Heart left ventricle (tissue), 16 donors: Measurements from ENCODE around the gene TSPAN33. TPM values are rescaled to one million over a fixed set of nuclear protein-coding genes. Genes with fewer than 3 reads are reported as not detected.

Experiments
- ATAC-seq, 4 donors: fragments of 200-7000 bp; cut with Tn5 transposase; one replicate each; pipeline ENCODE4 v1.9.1; 2020 to 2022; ENCODE audit warnings: moderate library complexity in 4 of 4, mild to moderate bottlenecking in 3 of 4, moderate number of reproducible peaks in 1 of 4
- DNase-seq, 5 donors: peaks; one replicate each; pipeline ENCODE4 v3.0.0-alpha.2; 2020
- H3K27ac ChIP-seq, 12 donors: fragments of 200-600 bp; sonication (generic) in 4 of 12; one replicate each; pipeline versions ENCODE4 v1.5.0 to v1.8.0; 2016 to 2022; ENCODE audit warnings: mild to moderate bottlenecking in 2 of 12
- H3K27me3 ChIP-seq, 9 donors: fragments of 200-600 bp; sonication (generic) in 2 of 9; one replicate each; pipeline versions ENCODE4 v1.5.1 to v1.8.0; 2016 to 2022; ENCODE audit warnings: mild to moderate bottlenecking in 3 of 9
- H3K36me3 ChIP-seq, 9 donors: fragments of 200-600 bp; sonication (generic) in 2 of 9; one replicate each; pipeline versions ENCODE4 v1.5.0 to v1.8.0; 2018 to 2022; ENCODE audit warnings: mild to moderate bottlenecking in 2 of 9
- H3K4me1 ChIP-seq, 12 donors: fragments of 200-600 bp; sonication (generic) in 4 of 12; one replicate each; pipeline versions ENCODE4 v1.5.0 to v1.8.0; 2016 to 2022; ENCODE audit warnings: mild to moderate bottlenecking in 3 of 12
- H3K4me3 ChIP-seq, 12 donors: fragments of 200-600 bp; sonication (generic) in 4 of 12; one replicate each; pipeline versions ENCODE4 v1.5.0 to v1.8.0; 2017 to 2022; ENCODE audit warnings: mild to moderate bottlenecking in 9 of 12, moderate library complexity in 4 of 12
- H3K9me3 ChIP-seq, 12 donors: fragments of 200-600 bp; sonication (generic) in 4 of 12; one replicate each; pipeline versions ENCODE4 v1.5.0 to v1.8.0; 2016 to 2022; ENCODE audit warnings: mild to moderate bottlenecking in 1 of 12
- CTCF ChIP-seq, 12 donors: fragments of 200-600 bp; sonication (generic) in 4 of 12; IDR thresholded peaks; one replicate each; pipeline versions ENCODE4 v1.5.0 to v1.8.0; 2018 to 2022; ENCODE audit warnings: antibody characterized with exemption in 12 of 12, mild to moderate bottlenecking in 5 of 12
- POLR2A ChIP-seq, 2 donors: fragments of 450-650 bp; IDR thresholded peaks; one replicate each; pipeline ENCODE4 v1.6.1; 2017; ENCODE audit warnings: antibody characterized with exemption in 2 of 2, mild to moderate bottlenecking in 2 of 2, moderate library complexity in 2 of 2
- WGBS, 4 donors: extraction: QIAGEN DNeasy Blood & Tissue Kit in 2 of 4; methylation state at CpG; one replicate each; pipeline versions ENCODE4 v1.1.5 to v1.1.7; 2013 to 2018; 5-methylcytosine and 5-hydroxymethylcytosine counted together
- intact Hi-C, 10 donors: fragments of 100-400 bp; cut with DNase I; formaldehyde crosslinking; loops; one replicate each; pipeline versions ENCODE4 v1.11.1 to v1.14.2; 2022
- polyA plus RNA-seq, 2 donors: library from polyadenylated mRNA; stranded (reverse); fragments of 200-250 nt; gene quantifications; one replicate each; pipeline ENCODE4 v1.2.3, GENCODE V29; 2013
- total RNA-seq, 9 donors: library from RNA; depleted of rRNA in 2 of 9; stranded (reverse); fragments of >200 nt in 2 of 9; fragmentation: NEBNext Ultra II Directional in 3 of 9; extraction: Animal tissue kit (Norgen Biotek cat#: 25700) in 3 of 9; gene quantifications; one replicate each; pipeline versions ENCODE4 v1.1.0 to v1.2.4, GENCODE V29; 2016 to 2023
- donor health status: ischemic (EF 13 %, LVEDD 7.1; RV severe dilation, severe dysfunction).
- donor health status: healthy with polysubstance abuse.
- donor health status: DM: no; HTN: yes; CAD: no.
- donor health status: DM: no; HTN: no; CAD: no.
- donor health status: ischemic (EF 25% LVEDD 6.9; RV normal size, moderate dysfunction).
- donor health status: ischemic (EF 25% LVEDD 5.7; RV mildly dilated, moderate dysfunction).
- donor health status: healthy.
- donor health status: DM: yes; HTN: yes; CAD: no.
- donor health status: ischemic (EF 35%, LVEDD 5.7; RV mildly dilated, moderate dysfunction).
- donor health status: nonischemic (EF 11% LVEDD 7.7; RV severe dilation, severe dysfunction).
- donor health status: DM: yes; HTN: yes; CAD: no.
- donor health status: PGD.
- donor health status: ischemic (EF 29% LVEDD 5.4; RV normal size, mild dysfunction).
- donor health status: nonischemic (EF 23%, LVEDD 6.1; RV moderate dilation, normal function).

Gene TSPAN33
- total and polyA plus RNA-seq, 11 donors: 3.0 to 21.5 (median 8.8) TPM

DNA sequence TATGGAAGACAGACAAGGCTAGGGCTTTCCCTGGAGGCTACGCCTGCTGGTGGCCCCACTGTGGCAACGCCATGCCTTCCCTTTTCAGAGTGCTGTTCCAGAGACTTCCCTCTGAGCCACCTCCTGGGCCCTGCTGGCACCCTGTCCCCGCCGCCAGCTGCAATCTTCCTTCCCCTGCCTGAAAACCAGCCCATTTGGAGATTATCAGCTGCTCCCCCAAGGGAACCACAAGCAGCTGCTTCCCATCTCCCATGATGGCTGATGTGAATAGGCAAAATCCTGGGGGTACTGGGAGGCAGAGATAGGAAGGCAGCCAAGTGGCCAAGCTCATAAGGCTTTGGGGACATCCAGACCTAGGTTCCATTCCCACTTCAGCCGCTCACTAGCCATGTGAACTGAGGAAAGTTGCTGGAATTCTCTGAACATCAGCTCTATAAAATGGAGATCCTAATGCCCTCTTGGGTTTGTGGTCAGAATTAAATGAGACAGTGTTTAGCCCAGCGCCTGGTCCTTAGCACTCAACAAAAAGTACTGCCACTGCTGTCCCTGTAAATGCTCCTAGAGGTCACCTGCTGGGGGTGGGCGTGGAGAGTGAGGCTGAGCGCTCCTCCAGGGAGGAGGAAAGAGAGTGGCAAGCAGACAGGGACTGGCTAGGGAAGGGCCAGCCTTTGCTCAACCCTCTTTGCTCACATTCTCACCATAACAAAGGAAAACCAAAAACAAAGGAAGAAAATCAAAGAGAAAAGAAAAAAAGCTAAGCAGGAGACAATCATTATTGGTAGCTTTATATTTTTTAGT lies 5.9 kb downstream of the TSPAN33 start:
- WGBS, 4 donors: 68 to 73% (median 69%) methylated on average over 8 of the region's 8 CpGs
- H3K27ac ChIP-seq: peak overlapping the region in 1 of 12 donors; percentile 2
- H3K9me3 ChIP-seq: no peaks in the 10 kb centered on the region
- no peaks in the 10 kb centered on the region for H3K27me3 ChIP-seq
- TF ChIP-seq POLR2A (IDR thresholded peaks at IDR 0.05): no peak
- no peak for TF ChIP-seq CTCF (IDR thresholded peaks at IDR 0.05)
- H3K4me3 ChIP-seq: no peak overlapping the region
- no peaks in the 10 kb centered on the region for H3K36me3 ChIP-seq
- ATAC-seq (peak in 2 of 4 donors; percentile 48 to 55), DNase-seq (peak in 1 of 5 donors; percentile 58)
- H3K4me1 ChIP-seq: peaks cover 0 to 44% (median 0%) of the 10 kb centered on the region in 12 donors
- intact Hi-C loops: no loop called here

- no peaks in the 10 kb centered on the region for H3K36me3 ChIP-seq
- no peak for DNase-seq
- intact Hi-C loops: no loop called here
- TF ChIP-seq CTCF (IDR thresholded peaks at IDR 0.05): no peak
- TF ChIP-seq POLR2A (IDR thresholded peaks at IDR 0.05): no peak
- H3K4me1 ChIP-seq: no peaks in the 10 kb centered on the region
- H3K9me3 ChIP-seq: no peaks in the 10 kb centered on the region
- 93 to 97% (median 95%) methylated on average over 9 of the region's 9 CpGs for WGBS, 4 donors
- ATAC-seq: no peak
- H3K27ac ChIP-seq: no peak overlapping the region
- H3K27me3 ChIP-seq: no peaks in the 10 kb centered on the region
- H3K4me3 ChIP-seq: no peak overlapping the region
Observed at GRCh38 chr7:129157651-129158050, 13.1 kb downstream of the TSPAN33 start.

- no peaks in the 10 kb centered on the region for H3K9me3 ChIP-seq
- H3K4me3 ChIP-seq: no peak overlapping the region
- H3K36me3 ChIP-seq: peaks cover 0 to under 1% (median 0%) of the 10 kb centered on the region in 9 donors
- WGBS, 4 donors: 55 to 68% (median 64%) methylated on average over 3 of the region's 3 CpGs
- peak; percentile 75 to 94 (median 80) for ATAC-seq
- H3K4me1 ChIP-seq: peaks cover 0 to 2% (median 0%) of the 10 kb centered on the region in 12 donors
- intact Hi-C loops: no loop called here
- no peak overlapping the region for H3K27ac ChIP-seq
- TF ChIP-seq CTCF (IDR thresholded peaks at IDR 0.05) (no peak), POLR2A (IDR thresholded peaks at IDR 0.05) (no peak)
- peak in 3 of 5 donors; percentile 39 to 66 (median 49) for DNase-seq
- no peaks in the 10 kb centered on the region for H3K27me3 ChIP-seq
Observed at GRCh38 chr7:129159539-129159938, 15.0 kb downstream of the TSPAN33 start.

DNA sequence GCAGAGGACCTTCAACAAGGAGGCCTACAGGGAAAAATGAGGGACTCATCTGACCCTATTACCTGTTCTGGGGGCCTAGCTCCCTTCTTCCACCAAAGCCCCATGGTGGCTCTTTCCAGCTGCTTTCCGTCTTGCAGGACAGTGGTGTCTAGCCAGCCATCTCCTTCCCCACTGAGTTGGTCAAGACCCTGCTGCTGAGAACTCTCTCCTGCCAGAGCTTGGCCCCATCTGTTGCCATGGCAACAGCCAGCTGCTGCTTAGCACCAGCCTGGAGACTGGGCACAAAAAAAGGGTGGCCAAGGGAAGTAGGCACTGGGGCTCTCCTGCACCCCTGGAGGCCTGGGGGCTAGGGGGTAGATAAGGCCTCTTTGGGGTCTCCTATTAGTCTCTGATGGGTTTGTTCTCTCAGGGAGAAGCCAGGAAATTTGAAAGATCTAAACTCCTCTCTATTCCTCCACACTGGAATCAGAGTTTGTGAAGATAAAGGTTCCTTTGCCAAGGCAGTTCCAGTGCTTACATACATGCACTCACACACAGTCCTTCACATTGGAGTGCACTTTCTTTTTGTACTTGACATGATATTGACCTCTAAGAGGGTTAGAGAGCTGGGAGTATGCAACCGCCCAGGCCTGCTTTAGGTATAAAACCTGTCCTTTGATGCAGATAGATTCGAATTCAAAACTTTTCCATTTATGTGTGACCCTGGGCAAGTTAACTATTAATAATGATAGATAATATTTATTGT lies 15.8 kb downstream of the TSPAN33 start:
- Histone ChIP-seq H3K36me3 (peaks cover 0 to 7% (median 0%) of the 10 kb centered on the region in 9 donors), H3K27me3 (no peaks in the 10 kb centered on the region), H3K9me3 (no peaks in the 10 kb centered on the region), H3K4me3 (no peak overlapping the region), H3K4me1 (peaks cover 0 to 2% (median 0%) of the 10 kb centered on the region in 12 donors), H3K27ac (no peak overlapping the region)
- 83 to 94% (median 92%) methylated on average over 3 of the region's 3 CpGs for WGBS, 4 donors
- ATAC-seq: no peak
- no peak for TF ChIP-seq CTCF (IDR thresholded peaks at IDR 0.05)
- no peak for TF ChIP-seq POLR2A (IDR thresholded peaks at IDR 0.05)
- intact Hi-C loops: loop anchor here in 1 of 10 donors (5.0 kb wide), 1 partner anchor 47 kb away; no protein-coding TSS in a partner anchor
- no peak for DNase-seq
